K562 (cell line): ENCODE results near the gene LRRC49. TPM values are rescaled to one million over a fixed set of nuclear protein-coding genes. Genes with fewer than 3 reads are reported as not detected.

Experiments used
- ATAC-seq: fragments of 200-7000 bp; cut with Tn5 transposase; 3 replicates; pipeline ENCODE4 v1.9.1; 2020; ENCODE audit warnings: moderate library complexity
- BruUV-seq: library from RNA; stranded (reverse); fragments of 400-500 nt; replicated peaks from 2 replicates; lab custom pipeline; 2021; lab: Mats Ljungman, UMichigan
- CTCF ChIA-PET: fragments of 300-600 bp; formaldehyde crosslinking; extraction: SDS; loops from one replicate; lab custom pipeline; 2021; ENCODE audit warnings: low intra/inter-chr PET ratio; lab: Yijun Ruan, JAX
- POLR2A ChIA-PET: fragments of 300-600, 350-650 bp; sonication (Branson Sonifier 250); formaldehyde crosslinking; extraction: SDS; loops from one replicate; lab custom pipeline; 2021; ENCODE audit warnings: antibody characterized with exemption, inconsistent platforms; lab: Yijun Ruan, JAX
- DNase-seq, 4 experiments: peaks; one replicate each; pipeline versions ENCODE4 v3.0.0 to v3.0.0-alpha.2; 2011 to 2018; ENCODE audit warnings: low spot score in 3 of 4, mixed read lengths in 3 of 4; ENCODE audit errors: extremely low read depth in 1 of 4
- FAIRE-seq: peaks from 2 replicates; lab custom pipeline; 2011; peaks lifted over from hg19 to GRCh38; lab: Jason Lieb, UNC
- H2AFZ ChIP-seq: 2 replicates; pipeline ENCODE4 v1.6.0; 2011; ENCODE audit warnings: low read depth, low read length, control low read depth, inconsistent platforms
- H3K27ac ChIP-seq: fragments of 200-600 bp; 3 replicates; pipeline ENCODE4 v1.8.0; 2011; ENCODE audit warnings: low read depth, mild to moderate bottlenecking, control low read depth, inconsistent platforms, low read length, moderate library complexity, mixed read lengths; ENCODE audit errors: extremely low read depth
- H3K27me3 ChIP-seq, 2 experiments: fragments of 300-600 bp in 1 of 2; 2 replicates in 1 of 2; 3 replicates in 1 of 2; pipeline versions ENCODE4 v1.6.0 to v1.8.0; 2011; ENCODE audit warnings: inconsistent platforms in 2 of 2, low read length in 2 of 2, mild to moderate bottlenecking in 1 of 2, mixed read lengths in 1 of 2, moderate library complexity in 1 of 2; ENCODE audit not compliant: control insufficient read depth in 2 of 2, insufficient read depth in 2 of 2
- H3K36me3 ChIP-seq: fragments of 300-600 bp; 3 replicates; pipeline ENCODE4 v1.8.0; 2011; ENCODE audit warnings: mild to moderate bottlenecking, low read length, inconsistent platforms; ENCODE audit not compliant: control insufficient read depth, insufficient read depth
- H3K4me1 ChIP-seq, 2 experiments: fragments of 200-600 bp in 1 of 2; replicated peaks in 1 of 2; 2 replicates in 1 of 2; 3 replicates in 1 of 2; pipeline versions ENCODE4 v1.5.1 to v1.8.0; 2011; ENCODE audit warnings: inconsistent platforms in 2 of 2, low read length in 2 of 2, mild to moderate bottlenecking in 1 of 2, mixed read lengths in 1 of 2, moderate library complexity in 1 of 2; ENCODE audit not compliant: control insufficient read depth in 2 of 2, insufficient read depth in 2 of 2
- H3K4me2 ChIP-seq: 2 replicates; pipeline ENCODE4 v1.6.1; 2011; ENCODE audit warnings: low read length, control low read depth, inconsistent platforms, mixed read lengths; ENCODE audit not compliant: insufficient read depth
- H3K4me3 ChIP-seq: fragments of 200-600 bp; sonication (generic), shearing (Covaris generic); 2 replicates; pipeline ENCODE4 v1.5.1; 2016; ENCODE audit warnings: control low read depth, inconsistent platforms
- H3K79me2 ChIP-seq: fragments of 200-600 bp; 3 replicates; pipeline ENCODE4 v1.8.0; 2011; ENCODE audit warnings: low read length, inconsistent platforms; ENCODE audit not compliant: control insufficient read depth, insufficient read depth
- H3K9ac ChIP-seq, 2 experiments: 2 replicates each; pipeline versions ENCODE4 v1.6.0 to v1.6.1; 2011; ENCODE audit warnings: low read depth in 2 of 2, low read length in 2 of 2, control low read depth in 1 of 2, inconsistent platforms in 1 of 2, mild to moderate bottlenecking in 1 of 2, mixed read lengths in 1 of 2; ENCODE audit not compliant: insufficient read depth in 1 of 2
- H3K9me1 ChIP-seq: one replicate; pipeline ENCODE4 v1.6.0; 2011; ENCODE audit warnings: inconsistent platforms, mild to moderate bottlenecking, low read length, moderate library complexity; ENCODE audit not compliant: control insufficient read depth, insufficient read depth
- H3K9me3 ChIP-seq: replicated peaks from 2 replicates; pipeline ENCODE4 v1.5.1; 2011; ENCODE audit warnings: low read depth, low read length, inconsistent platforms; ENCODE audit not compliant: control insufficient read depth, insufficient read depth
- H4K20me1 ChIP-seq: replicated peaks from 2 replicates; pipeline ENCODE4 v1.6.1; 2011; ENCODE audit warnings: low read length, inconsistent platforms, mixed read lengths; ENCODE audit not compliant: control insufficient read depth, insufficient read depth
- JUNB ChIP-seq: fragments of 450-650 bp; formaldehyde crosslinking; conservative IDR thresholded peaks from 2 replicates; pipeline ENCODE4 v1.4.0; 2020; ENCODE audit warnings: mild to moderate bottlenecking
- KAT7 ChIP-seq: sonication (generic); formaldehyde crosslinking; IDR thresholded peaks from 2 replicates; pipeline ENCODE4 v1.8.0; 2022; ENCODE audit warnings: missing genetic modification reagents, mild to moderate bottlenecking, borderline replicate concordance
- MYBL2 ChIP-seq, 2 experiments: fragments of 450-650 bp in 1 of 2; sonication (generic) in 1 of 2; formaldehyde crosslinking in 1 of 2; IDR thresholded peaks; 2 replicates each; pipeline versions ENCODE4 v1.6.1 to v1.8.1; 2017 to 2022; ENCODE audit warnings: borderline replicate concordance in 1 of 2, inconsistent platforms in 1 of 2, low read depth in 1 of 2, mild to moderate bottlenecking in 1 of 2, missing genetic modification reagents in 1 of 2, moderate library complexity in 1 of 2
- NCOA6 ChIP-seq: fragments of 450-650 bp; IDR thresholded peaks from 2 replicates; pipeline ENCODE4 v1.6.1; 2017; ENCODE audit warnings: mild to moderate bottlenecking
- RB1 ChIP-seq: fragments of 450-650 bp; IDR thresholded peaks from 2 replicates; pipeline ENCODE4 v1.6.1; 2017; ENCODE audit warnings: low read depth, mild to moderate bottlenecking
- TEAD2 ChIP-seq: fragments of 450-650 bp; IDR thresholded peaks from 2 replicates; pipeline ENCODE4 v1.6.1; 2016; ENCODE audit warnings: missing genetic modification characterization, control low read depth, missing compliant biosample characterization
- WGBS: fragments of 100-300 bp; shearing (Covaris generic); methylation state at CpG from one replicate; pipeline ENCODE4 v1.1.6; 2016; ENCODE audit warnings: low coverage, mixed read lengths; ENCODE audit not compliant: insufficient coverage; ENCODE audit errors: missing lambda C conversion rate; 5-methylcytosine and 5-hydroxymethylcytosine counted together
- in situ Hi-C: fragments of 300-500 bp; cut with MboI; formaldehyde crosslinking; loops from 4 replicates; pipeline ENCODE4 v1.15.0; 2018; ENCODE audit warnings: inconsistent platforms, mixed read lengths
- intact Hi-C: fragments of 100-400 bp; cut with micrococcal nuclease; formaldehyde crosslinking; loops from 2 replicates; pipeline ENCODE4 v1.14.2; 2022
- polyA plus RNA-seq, 8 experiments: library from polyadenylated mRNA; depleted of rRNA in 4 of 8; stranded (reverse) in 5 of 8; unstranded in 3 of 8; fragments of >200 nt; fragmentation: Nextera tagmentation in 2 of 8; fragmentation: Illumina TruSeq in 1 of 8; extraction: Ambion mirVana in 2 of 8; extraction: Trizol in 1 of 8; gene quantifications; 2 replicates each; pipeline versions ENCODE4 v1.2.1 to v1.2.3, GENCODE V29; 2011 to 2014; ENCODE audit warnings: inconsistent platforms in 1 of 8, missing spikeins in 1 of 8
- total RNA-seq, 7 experiments: library from RNA; depleted of rRNA in 6 of 7; stranded (reverse); fragments of >200 nt in 6 of 7; fragmentation: Illumina TruSeq in 2 of 7; extraction: Trizol in 2 of 7; gene quantifications; 2 replicates each; pipeline versions ENCODE4 v1.2.1 to v1.2.3, GENCODE V29; 2011 to 2021; ENCODE audit warnings: low replicate concordance in 1 of 7
- TF ChIP-seq, protein P1 (sequence below): fragments of 450-650 bp; formaldehyde crosslinking; IDR thresholded peaks from 2 replicates; pipeline ENCODE4 v1.4.0; 2020; ENCODE audit warnings: mild to moderate bottlenecking, moderate library complexity
- TF ChIP-seq, protein P2 (sequence below): fragments of 250-450 bp; sonication (Bioruptor Pico); IDR thresholded peaks from 2 replicates; pipeline ENCODE4 v1.4.0; 2020
- TF ChIP-seq, protein P3 (sequence below): fragments of 250-450 bp; sonication (Bioruptor Pico); IDR thresholded peaks from 2 replicates; pipeline ENCODE4 v1.4.0; 2020; ENCODE audit warnings: mild to moderate bottlenecking, moderate library complexity

The LRRC49 gene
- total and polyA plus RNA-seq, 9 of the 15 experiments (the other 6 are each of a cell fraction or from before 2014, with no cell fraction given) = 0.32 TPM; not detected in 8

DNA sequence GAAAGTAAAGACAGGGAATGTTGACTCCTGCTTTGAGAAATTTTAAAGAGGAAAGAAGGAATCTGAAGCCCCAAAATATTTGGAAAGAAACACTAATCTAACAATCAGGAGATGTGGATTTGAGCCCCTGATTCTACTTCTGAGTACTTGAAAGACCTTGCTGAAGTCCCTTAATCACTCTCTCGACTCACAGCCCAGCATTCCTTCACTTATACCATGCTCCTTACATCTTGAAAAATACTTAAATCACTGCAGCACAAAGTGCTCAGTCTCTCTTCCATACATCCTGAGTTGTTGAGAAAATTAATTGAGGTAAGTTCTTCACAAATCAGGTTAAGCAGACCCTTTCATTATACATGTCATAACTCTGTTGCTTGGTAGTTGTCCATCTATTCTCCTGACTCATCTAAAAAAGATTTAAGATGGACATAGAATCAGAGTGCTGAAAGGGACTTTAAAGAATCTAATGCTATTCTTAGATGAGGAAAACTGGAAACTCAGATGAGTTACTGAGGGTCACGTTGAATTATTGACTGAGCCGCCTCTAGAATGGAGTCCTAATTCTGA is 149.8 kb downstream of the LRRC49 start:
- H3K4me2 ChIP-seq = no peak overlapping the region
- no peak for DNase-seq
- 0% methylated on average over 3 of the region's 3 CpGs for WGBS
- no peak overlapping the region for H3K9ac ChIP-seq
- no peak overlapping the region for H3K27ac ChIP-seq
- no peaks in the 10 kb centered on the region for H3K79me2 ChIP-seq
- CTCF ChIA-PET = no interaction called here
- H2AFZ ChIP-seq = no peak overlapping the region
- ATAC-seq = no peak
- BruUV-seq = no TSS peak
- FAIRE-seq = no peak
- POLR2A ChIA-PET = no interaction called here
- no peaks in the 10 kb centered on the region for H3K9me3 ChIP-seq
- H3K9me1 ChIP-seq = no peaks in the 10 kb centered on the region
- no peaks in the 10 kb centered on the region for H3K27me3 ChIP-seq
- H3K36me3 ChIP-seq = no peaks in the 10 kb centered on the region
- no peaks in the 10 kb centered on the region for H4K20me1 ChIP-seq
- no peaks in the 10 kb centered on the region for H3K4me1 ChIP-seq
- intact Hi-C loops = no loop called here
- TF ChIP-seq TEAD2 = no peak
- TF ChIP-seq, protein P1, sequence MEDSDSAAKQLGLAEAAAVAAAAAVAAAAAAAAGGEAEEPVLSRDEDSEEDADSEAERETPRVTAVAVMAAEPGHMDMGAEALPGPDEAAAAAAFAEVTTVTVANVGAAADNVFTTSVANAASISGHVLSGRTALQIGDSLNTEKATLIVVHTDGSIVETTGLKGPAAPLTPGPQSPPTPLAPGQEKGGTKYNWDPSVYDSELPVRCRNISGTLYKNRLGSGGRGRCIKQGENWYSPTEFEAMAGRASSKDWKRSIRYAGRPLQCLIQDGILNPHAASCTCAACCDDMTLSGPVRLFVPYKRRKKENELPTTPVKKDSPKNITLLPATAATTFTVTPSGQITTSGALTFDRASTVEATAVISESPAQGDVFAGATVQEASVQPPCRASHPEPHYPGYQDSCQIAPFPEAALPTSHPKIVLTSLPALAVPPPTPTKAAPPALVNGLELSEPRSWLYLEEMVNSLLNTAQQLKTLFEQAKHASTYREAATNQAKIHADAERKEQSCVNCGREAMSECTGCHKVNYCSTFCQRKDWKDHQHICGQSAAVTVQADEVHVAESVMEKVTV (CRISPR knock-in tag) = no peak
- TF ChIP-seq MYBL2 (IDR thresholded peaks at IDR 0.05; ENCODE audit: low read depth) = no peak
- no peak for TF ChIP-seq MYBL2 (CRISPR knock-in tag; IDR thresholded peaks at IDR 0.05; ENCODE audit: borderline replicate concordance)
- TF ChIP-seq KAT7 (CRISPR knock-in tag) = no peak
- no peak for TF ChIP-seq NCOA6
- TF ChIP-seq, protein P2, sequence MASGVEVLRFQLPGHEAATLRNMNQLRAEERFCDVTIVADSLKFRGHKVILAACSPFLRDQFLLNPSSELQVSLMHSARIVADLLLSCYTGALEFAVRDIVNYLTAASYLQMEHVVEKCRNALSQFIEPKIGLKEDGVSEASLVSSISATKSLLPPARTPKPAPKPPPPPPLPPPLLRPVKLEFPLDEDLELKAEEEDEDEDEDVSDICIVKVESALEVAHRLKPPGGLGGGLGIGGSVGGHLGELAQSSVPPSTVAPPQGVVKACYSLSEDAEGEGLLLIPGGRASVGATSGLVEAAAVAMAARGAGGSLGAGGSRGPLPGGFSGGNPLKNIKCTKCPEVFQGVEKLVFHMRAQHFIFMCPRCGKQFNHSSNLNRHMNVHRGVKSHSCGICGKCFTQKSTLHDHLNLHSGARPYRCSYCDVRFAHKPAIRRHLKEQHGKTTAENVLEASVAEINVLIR (CRISPR knock-in tag) = no peak
- TF ChIP-seq, protein P3, sequence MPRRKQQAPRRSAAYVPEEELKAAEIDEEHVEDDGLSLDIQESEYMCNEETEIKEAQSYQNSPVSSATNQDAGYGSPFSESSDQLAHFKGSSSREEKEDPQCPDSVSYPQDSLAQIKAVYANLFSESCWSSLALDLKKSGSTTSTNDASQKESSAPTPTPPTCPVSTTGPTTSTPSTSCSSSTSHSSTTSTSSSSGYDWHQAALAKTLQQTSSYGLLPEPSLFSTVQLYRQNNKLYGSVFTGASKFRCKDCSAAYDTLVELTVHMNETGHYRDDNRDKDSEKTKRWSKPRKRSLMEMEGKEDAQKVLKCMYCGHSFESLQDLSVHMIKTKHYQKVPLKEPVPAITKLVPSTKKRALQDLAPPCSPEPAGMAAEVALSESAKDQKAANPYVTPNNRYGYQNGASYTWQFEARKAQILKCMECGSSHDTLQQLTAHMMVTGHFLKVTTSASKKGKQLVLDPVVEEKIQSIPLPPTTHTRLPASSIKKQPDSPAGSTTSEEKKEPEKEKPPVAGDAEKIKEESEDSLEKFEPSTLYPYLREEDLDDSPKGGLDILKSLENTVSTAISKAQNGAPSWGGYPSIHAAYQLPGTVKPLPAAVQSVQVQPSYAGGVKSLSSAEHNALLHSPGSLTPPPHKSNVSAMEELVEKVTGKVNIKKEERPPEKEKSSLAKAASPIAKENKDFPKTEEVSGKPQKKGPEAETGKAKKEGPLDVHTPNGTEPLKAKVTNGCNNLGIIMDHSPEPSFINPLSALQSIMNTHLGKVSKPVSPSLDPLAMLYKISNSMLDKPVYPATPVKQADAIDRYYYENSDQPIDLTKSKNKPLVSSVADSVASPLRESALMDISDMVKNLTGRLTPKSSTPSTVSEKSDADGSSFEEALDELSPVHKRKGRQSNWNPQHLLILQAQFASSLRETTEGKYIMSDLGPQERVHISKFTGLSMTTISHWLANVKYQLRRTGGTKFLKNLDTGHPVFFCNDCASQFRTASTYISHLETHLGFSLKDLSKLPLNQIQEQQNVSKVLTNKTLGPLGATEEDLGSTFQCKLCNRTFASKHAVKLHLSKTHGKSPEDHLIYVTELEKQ = no peak
- no peak for TF ChIP-seq RB1
- TF ChIP-seq JUNB (CRISPR knock-in tag) = no peak
- TF ChIP-seq, all 486 proteins: peak for 0
- H3K4me3 ChIP-seq = no peak overlapping the region
- in situ Hi-C loops = no loop called here
